Osteocyte (in vitro differentiated cells): ENCODE measurements around the gene BATF. TPM values are rescaled to one million over a fixed set of nuclear protein-coding genes. Genes with fewer than 3 reads are reported as not detected.

Experiments
- DNase-seq: peaks from one replicate; pipeline ENCODE4 v3.0.0; 2021; ENCODE audit warnings: mixed read lengths; ENCODE audit not compliant: unreplicated experiment; ENCODE audit errors: extremely low spot score
- H3K27ac Mint-ChIP-seq: one replicate; pipeline ENCODE4 v1.8.0; 2021; ENCODE audit warnings: mild to moderate bottlenecking, mixed read lengths; ENCODE audit not compliant: unreplicated experiment
- H3K27me3 Mint-ChIP-seq: one replicate; pipeline ENCODE4 v1.8.0; 2021; ENCODE audit warnings: mixed read lengths; ENCODE audit not compliant: unreplicated experiment
- H3K36me3 Mint-ChIP-seq: one replicate; pipeline ENCODE4 v1.8.0; 2021; ENCODE audit warnings: mixed read lengths; ENCODE audit not compliant: unreplicated experiment
- H3K4me1 Mint-ChIP-seq: one replicate; pipeline ENCODE4 v1.8.0; 2021; ENCODE audit warnings: mixed read lengths; ENCODE audit not compliant: unreplicated experiment
- H3K4me3 Mint-ChIP-seq: one replicate; pipeline ENCODE4 v1.8.0; 2021; ENCODE audit warnings: mild to moderate bottlenecking, moderate library complexity, mixed read lengths; ENCODE audit not compliant: unreplicated experiment
- H3K9me3 Mint-ChIP-seq: one replicate; pipeline ENCODE4 v1.8.0; 2021; ENCODE audit warnings: mixed read lengths; ENCODE audit not compliant: unreplicated experiment
- CTCF ChIP-seq: fragments of 200-600 bp; sonication (generic); IDR thresholded peaks from 2 replicates; pipeline ENCODE4 v1.5.0; 2021; ENCODE audit warnings: antibody characterized with exemption, mild to moderate bottlenecking, moderate library complexity
- total RNA-seq: library from RNA; stranded (reverse); gene quantifications from 2 replicates; pipeline ENCODE4 v1.2.1, GENCODE V29; 2021

BATF gene
- total RNA-seq, 1 donor from 2014 or later, result not detected

- H3K9me3 Mint-ChIP-seq, result no peaks in the 10 kb centered on the region
- H3K27me3 Mint-ChIP-seq, result peaks cover 13% of the 10 kb centered on the region
- H3K27ac Mint-ChIP-seq, result no peak overlapping the region
- H3K36me3 Mint-ChIP-seq, result no peaks in the 10 kb centered on the region
- TF ChIP-seq CTCF, result no peak
- DNase-seq, result peak; percentile 25
- H3K4me3 Mint-ChIP-seq, result no peak overlapping the region
- no peaks in the 10 kb centered on the region for H3K4me1 Mint-ChIP-seq
Observed at GRCh38 chr14:75495882-75496281, 26.4 kb upstream of the BATF start.

GRCh38 chr14:75496755-75497154 is 25.5 kb upstream of the BATF start:
- H3K4me3 Mint-ChIP-seq, result no peak overlapping the region
- H3K27ac Mint-ChIP-seq, result no peak overlapping the region

GRCh38 chr14:75497191-75497590 is 25.1 kb upstream of the BATF start:
- no peak overlapping the region for H3K4me3 Mint-ChIP-seq
- DNase-seq, result peak; percentile 70
- H3K27me3 Mint-ChIP-seq, result peaks cover 8% of the 10 kb centered on the region
- no peak overlapping the region for H3K27ac Mint-ChIP-seq
- no peak for TF ChIP-seq CTCF
- H3K4me1 Mint-ChIP-seq, result no peaks in the 10 kb centered on the region
- H3K9me3 Mint-ChIP-seq, result no peaks in the 10 kb centered on the region
- no peaks in the 10 kb centered on the region for H3K36me3 Mint-ChIP-seq

More at GRCh38 chr14:75496755-75497154, 25.5 kb upstream of the BATF start:
- DNase-seq, result no peak
- H3K4me1 Mint-ChIP-seq, result no peaks in the 10 kb centered on the region
- no peak for TF ChIP-seq CTCF
- H3K27me3 Mint-ChIP-seq, result peaks cover 12% of the 10 kb centered on the region
- H3K9me3 Mint-ChIP-seq, result no peaks in the 10 kb centered on the region
- no peaks in the 10 kb centered on the region for H3K36me3 Mint-ChIP-seq

GRCh38 chr14:75497701-75498100 is 24.6 kb upstream of the BATF start:
- H3K4me1 Mint-ChIP-seq, result no peaks in the 10 kb centered on the region
- DNase-seq, result peak; percentile 64
- H3K9me3 Mint-ChIP-seq, result no peaks in the 10 kb centered on the region
- H3K27ac Mint-ChIP-seq, result no peak overlapping the region
- no peaks in the 10 kb centered on the region for H3K36me3 Mint-ChIP-seq
- H3K27me3 Mint-ChIP-seq, result peaks cover 8% of the 10 kb centered on the region
- no peak for TF ChIP-seq CTCF
- no peak overlapping the region for H3K4me3 Mint-ChIP-seq

- peak; percentile 38 for DNase-seq
- Mint-ChIP-seq H3K27me3 (peaks cover 13% of the 10 kb centered on the region), H3K36me3 (no peaks in the 10 kb centered on the region), H3K4me3 (no peak overlapping the region), H3K9me3 (no peaks in the 10 kb centered on the region), H3K27ac (no peak overlapping the region), H3K4me1 (no peaks in the 10 kb centered on the region)
- no peak for TF ChIP-seq CTCF
Observed at GRCh38 chr14:75499084-75499875, 23.0 kb upstream of the BATF start.
